H9 (cell line): ENCODE measurements around the gene VWA3A. TPM values are rescaled to one million over a fixed set of nuclear protein-coding genes. Genes with fewer than 3 reads are reported as not detected.

Source experiments
- DNase-seq: peaks from one replicate; pipeline ENCODE4 v3.0.0-alpha.2; 2017
- H2AFZ ChIP-seq: one replicate; pipeline ENCODE4 v1.6.1; 2013; ENCODE audit warnings: mild to moderate bottlenecking, low read length, control low read depth, moderate library complexity
- H2AK5ac ChIP-seq: 2 replicates; pipeline ENCODE4 v1.6.1; 2013; ENCODE audit warnings: low read length, control low read depth, mixed read lengths; ENCODE audit not compliant: insufficient read length
- H2BK120ac ChIP-seq: one replicate; pipeline ENCODE4 v1.6.1; 2013; ENCODE audit warnings: low read depth, mild to moderate bottlenecking, low read length, control low read depth, inconsistent platforms; ENCODE audit not compliant: poor library complexity, severe bottlenecking
- H2BK12ac ChIP-seq: 2 replicates; pipeline ENCODE4 v1.6.1; 2013; ENCODE audit warnings: low read length, control low read depth, mixed read lengths, low read depth; ENCODE audit not compliant: insufficient read length
- H2BK15ac ChIP-seq: 2 replicates; pipeline ENCODE4 v1.6.1; 2013; ENCODE audit warnings: low read depth, low read length, control low read depth
- H2BK20ac ChIP-seq: one replicate; pipeline ENCODE4 v1.6.1; 2013; ENCODE audit warnings: low read depth, mild to moderate bottlenecking, low read length, control low read depth, inconsistent platforms; ENCODE audit not compliant: poor library complexity, severe bottlenecking
- H2BK5ac ChIP-seq: 2 replicates; pipeline ENCODE4 v1.6.1; 2013; ENCODE audit warnings: low read length, control low read depth, mixed read lengths; ENCODE audit not compliant: insufficient read length
- H3K14ac ChIP-seq: 2 replicates; pipeline ENCODE4 v1.6.1; 2013; ENCODE audit warnings: low read length, control low read depth; ENCODE audit not compliant: insufficient read depth
- H3K18ac ChIP-seq: 2 replicates; pipeline ENCODE4 v1.6.1; 2013; ENCODE audit warnings: low read depth, mild to moderate bottlenecking, mixed read lengths, low read length, control low read depth; ENCODE audit not compliant: insufficient read length
- H3K23ac ChIP-seq: 2 replicates; pipeline ENCODE4 v1.6.1; 2013; ENCODE audit warnings: low read length, control low read depth, mixed read lengths, low read depth; ENCODE audit not compliant: insufficient read length
- H3K23me2 ChIP-seq: 2 replicates; pipeline ENCODE4 v1.6.1; 2013; ENCODE audit warnings: low read depth, mild to moderate bottlenecking, mixed read lengths, low read length, control low read depth; ENCODE audit not compliant: insufficient read length, poor library complexity, severe bottlenecking
- H3K27ac ChIP-seq: 2 replicates; pipeline ENCODE4 v1.5.1; 2013; ENCODE audit warnings: low read length, control low read depth, mixed read lengths, low read depth; ENCODE audit not compliant: insufficient read length
- H3K27me3 ChIP-seq: 2 replicates; pipeline ENCODE4 v1.6.1; 2013; ENCODE audit warnings: low read length, control low read depth, inconsistent platforms; ENCODE audit not compliant: insufficient read depth
- H3K4ac ChIP-seq: 2 replicates; pipeline ENCODE4 v1.6.1; 2013; ENCODE audit warnings: low read depth, mild to moderate bottlenecking, control low read depth, inconsistent platforms, low read length, moderate library complexity
- H3K4me1 ChIP-seq: 2 replicates; pipeline ENCODE4 v1.6.1; 2013; ENCODE audit warnings: low read length, control low read depth, inconsistent platforms; ENCODE audit not compliant: insufficient read depth
- H3K4me2 ChIP-seq: 2 replicates; pipeline ENCODE4 v1.6.1; 2013; ENCODE audit warnings: low read length, control low read depth, mixed read lengths; ENCODE audit not compliant: insufficient read length, insufficient read depth
- H3K56ac ChIP-seq: 2 replicates; pipeline ENCODE4 v1.6.1; 2013; ENCODE audit warnings: low read depth, mild to moderate bottlenecking, mixed read lengths, low read length, control low read depth; ENCODE audit not compliant: insufficient read length
- H3K79me1 ChIP-seq: 2 replicates; pipeline ENCODE4 v1.6.1; 2013; ENCODE audit warnings: low read depth, mild to moderate bottlenecking, moderate library complexity, low read length, control low read depth, inconsistent platforms; ENCODE audit not compliant: insufficient read depth, poor library complexity, severe bottlenecking
- H3K79me2 ChIP-seq: 2 replicates; pipeline ENCODE4 v1.6.1; 2013; ENCODE audit warnings: low read length, control low read depth, inconsistent platforms; ENCODE audit not compliant: insufficient read depth
- H3K9ac ChIP-seq: 2 replicates; pipeline ENCODE4 v1.6.1; 2013; ENCODE audit warnings: low read length, control low read depth, mixed read lengths; ENCODE audit not compliant: insufficient read length; ENCODE audit errors: extremely low read depth
- H3K9me3 ChIP-seq: one replicate; pipeline ENCODE4 v1.6.1; 2013; ENCODE audit warnings: low read depth, low read length, inconsistent platforms; ENCODE audit not compliant: control insufficient read depth
- H3T11ph ChIP-seq: one replicate; pipeline ENCODE4 v1.6.1; 2013; ENCODE audit warnings: mild to moderate bottlenecking, low read length, control low read depth, inconsistent platforms
- H4K20me1 ChIP-seq: one replicate; pipeline ENCODE4 v1.6.1; 2013; ENCODE audit not compliant: control insufficient read depth, insufficient read length, insufficient read depth
- H4K5ac ChIP-seq: 2 replicates; pipeline ENCODE4 v1.6.1; 2013; ENCODE audit warnings: low read depth, mild to moderate bottlenecking, mixed read lengths, low read length, control low read depth; ENCODE audit not compliant: insufficient read length
- H4K8ac ChIP-seq: replicated peaks from 2 replicates; pipeline ENCODE4 v1.6.1; 2013; ENCODE audit warnings: low read length, control low read depth, mixed read lengths, low read depth; ENCODE audit not compliant: insufficient read length
- H4K91ac ChIP-seq: 2 replicates; pipeline ENCODE4 v1.6.1; 2013; ENCODE audit warnings: low read depth, mild to moderate bottlenecking, moderate library complexity, mixed read lengths, low read length, control low read depth; ENCODE audit not compliant: insufficient read length
- H3K27ac Mint-ChIP-seq, 3 experiments: 2 replicates in 2 of 3; 3 replicates in 1 of 3; pipeline ENCODE4 v1.8.0; 2020 to 2021; ENCODE audit warnings: mixed read lengths in 3 of 3, mild to moderate bottlenecking in 1 of 3, moderate library complexity in 1 of 3
- H3K27me3 Mint-ChIP-seq: 2 replicates; pipeline ENCODE4 v1.8.0; 2021; ENCODE audit warnings: low read depth, mild to moderate bottlenecking, moderate library complexity, mixed read lengths
- H3K36me3 Mint-ChIP-seq, 3 experiments: 2 replicates in 2 of 3; 3 replicates in 1 of 3; pipeline ENCODE4 v1.8.0; 2020 to 2021; ENCODE audit warnings: low read depth in 3 of 3, mixed read lengths in 3 of 3; ENCODE audit not compliant: insufficient read depth in 1 of 3
- H3K4me1 Mint-ChIP-seq, 2 experiments: 2 replicates each; pipeline ENCODE4 v1.8.0; 2020; ENCODE audit warnings: mixed read lengths in 2 of 2
- H3K4me3 Mint-ChIP-seq, 2 experiments: 2 replicates in 1 of 2; 3 replicates in 1 of 2; pipeline ENCODE4 v1.8.0; 2020 to 2021; ENCODE audit warnings: mild to moderate bottlenecking in 2 of 2, mixed read lengths in 2 of 2, moderate library complexity in 1 of 2
- H3K9me3 Mint-ChIP-seq, 2 experiments: 2 replicates in 1 of 2; 3 replicates in 1 of 2; pipeline ENCODE4 v1.8.0; 2020; ENCODE audit warnings: mild to moderate bottlenecking in 2 of 2, mixed read lengths in 2 of 2, moderate library complexity in 1 of 2
- CTCF ChIP-seq: fragments of 200-600 bp; sonication (generic); conservative IDR thresholded peaks from 3 replicates; pipeline ENCODE4 v1.8.0; 2021; ENCODE audit warnings: antibody characterized with exemption, mild to moderate bottlenecking
- WGBS: extraction: QIAGEN DNeasy Blood & Tissue Kit; methylation state at CpG from one replicate; pipeline ENCODE4 v1.1.7; 2013; ENCODE audit warnings: missing lambda C conversion rate, low lambda C conversion rate, mixed read lengths; ENCODE audit not compliant: insufficient read length; ENCODE audit errors: extremely low coverage; 5-methylcytosine and 5-hydroxymethylcytosine counted together
- total RNA-seq: library from RNA; stranded (reverse); gene quantifications from 2 replicates; pipeline ENCODE4 v1.2.1, GENCODE V29; 2021

The VWA3A gene
- total RNA-seq, 1 experiment from 2014 or later, result not detected

GRCh38 chr16:22183901-22184614 lies 91.7 kb downstream of the VWA3A start:
- no peak overlapping the region for H4K8ac ChIP-seq
- H3K36me3 Mint-ChIP-seq, result no peaks in the 10 kb centered on the region
- H3K9ac ChIP-seq, result no peak overlapping the region
- H2AFZ ChIP-seq, result no peak overlapping the region
- H2AK5ac ChIP-seq, result no peak overlapping the region
- peak; percentile 61 for DNase-seq
- H3K4me1 Mint-ChIP-seq, result peaks cover 10 to 16% of the 10 kb centered on the region in 2 experiments
- no CpG with 5 or more reads among the region's 11 CpGs for WGBS
- no peak overlapping the region for H2BK5ac ChIP-seq
- H3K79me2 ChIP-seq, result no peaks in the 10 kb centered on the region
- no peak overlapping the region for H3K23ac ChIP-seq
- H3K27ac Mint-ChIP-seq, result no peak overlapping the region
- peaks cover 10% of the 10 kb centered on the region for H3K27me3 Mint-ChIP-seq
- peak; percentile 60 for TF ChIP-seq CTCF
- H4K5ac ChIP-seq, result no peak overlapping the region
- no peak overlapping the region for H4K91ac ChIP-seq
- no peaks in the 10 kb centered on the region for H3K9me3 Mint-ChIP-seq
- H2BK12ac ChIP-seq, result no peak overlapping the region
- H3K4me3 Mint-ChIP-seq, result no peak overlapping the region
- H3T11ph ChIP-seq, result no peak overlapping the region
- H4K20me1 ChIP-seq, result no peaks in the 10 kb centered on the region
- no peaks in the 10 kb centered on the region for H3K23me2 ChIP-seq
- no peak overlapping the region for H3K4ac ChIP-seq
- no peak overlapping the region for H2BK120ac ChIP-seq
- no peaks in the 10 kb centered on the region for H3K4me1 ChIP-seq
- H3K14ac ChIP-seq, result no peak overlapping the region
- H3K56ac ChIP-seq, result no peak overlapping the region
- H3K4me2 ChIP-seq, result no peak overlapping the region
- no peaks in the 10 kb centered on the region for H3K79me1 ChIP-seq
- H3K9me3 ChIP-seq, result no peaks in the 10 kb centered on the region
- H2BK15ac ChIP-seq, result no peak overlapping the region
- H3K27ac ChIP-seq, result no peak overlapping the region
- H3K18ac ChIP-seq, result no peak overlapping the region
- no peak overlapping the region for H2BK20ac ChIP-seq
- H3K27me3 ChIP-seq, result no peaks in the 10 kb centered on the region
